HG02938 (cell line): ENCODE results near the gene EAF2.

Source experiments
- ATAC-seq: cut with Tn5 transposase; IDR thresholded peaks from one replicate; pipeline ENCODE4 v1.9.1; 2021; ENCODE audit warnings: mild to moderate bottlenecking, moderate library complexity; ENCODE audit not compliant: unreplicated experiment

The EAF2 gene

GRCh38 chr3:121834671-121835464, at the start of gene EAF2, which contains the start of gene IQCB1:
EAF2 (plus strand) TSS chr3:121835209; CDS start chr3:121835286, 77 bp downstream.
IQCB1 (minus strand) TSS chr3:121835060; CDS start chr3:121828960, 6,100 bp downstream.
- peak; percentile 98 for ATAC-seq

GRCh38 chr3:121786485-121786884, 48.5 kb upstream of the EAF2 start:
- ATAC-seq, result no peak

GRCh38 chr3:121793078-121793477, 41.9 kb upstream of the EAF2 start:
- no peak for ATAC-seq

DNA sequence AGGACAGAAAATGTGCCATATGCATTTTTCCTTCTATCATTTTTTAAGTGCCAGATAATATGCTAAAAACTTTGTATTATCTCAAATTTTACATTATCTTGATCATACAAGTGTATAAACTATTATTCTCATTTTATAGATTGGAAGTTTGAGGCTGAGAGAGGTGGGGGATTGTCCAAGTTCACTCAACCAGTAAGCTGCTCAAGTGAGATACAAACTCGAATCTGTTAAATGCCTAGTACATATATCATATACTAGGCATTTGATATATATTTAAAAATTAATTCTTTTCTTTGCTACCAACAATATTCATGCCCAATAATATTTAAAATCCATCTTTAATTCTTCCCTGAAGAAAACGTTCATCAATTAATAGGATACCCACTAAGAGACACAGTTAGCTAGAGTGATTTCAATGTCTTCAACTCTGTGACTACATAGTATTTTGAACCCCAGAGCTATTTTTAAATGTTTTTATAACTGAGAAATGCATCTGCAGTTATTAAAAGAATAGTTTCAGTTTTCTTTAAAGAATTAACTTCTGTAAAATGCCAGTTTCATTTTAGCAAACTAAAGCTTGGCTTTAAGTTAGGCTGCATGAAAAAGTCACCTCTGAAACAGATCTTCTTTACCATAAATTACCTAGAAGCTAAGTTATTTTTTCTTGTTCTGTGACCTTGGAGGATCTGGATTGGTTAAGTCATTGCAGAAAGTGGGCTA, 40.6 kb upstream of the EAF2 start:
- no peak for ATAC-seq

GRCh38 chr3:121796970-121797369, 38.0 kb upstream of the EAF2 start:
- ATAC-seq, result no peak

DNA sequence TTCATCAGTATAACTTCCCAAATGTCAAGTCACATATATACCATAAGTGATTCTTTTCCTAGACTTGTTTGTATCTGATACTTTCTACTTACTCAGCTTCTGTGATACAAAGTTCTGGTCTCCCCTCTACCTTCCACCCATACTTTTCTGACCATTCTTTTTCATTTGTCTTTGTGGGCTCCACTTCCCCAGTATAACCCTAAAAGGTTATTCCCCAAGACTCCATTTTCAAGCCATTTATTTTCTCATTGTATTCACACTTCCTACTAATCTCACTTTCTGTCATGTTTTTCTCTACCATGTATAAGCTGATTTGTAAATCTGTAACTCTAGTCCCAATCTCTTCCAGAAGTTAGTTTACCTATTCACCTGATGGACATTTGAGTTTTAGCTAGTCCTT, 34.1 kb upstream of the EAF2 start:
- no peak for ATAC-seq

DNA sequence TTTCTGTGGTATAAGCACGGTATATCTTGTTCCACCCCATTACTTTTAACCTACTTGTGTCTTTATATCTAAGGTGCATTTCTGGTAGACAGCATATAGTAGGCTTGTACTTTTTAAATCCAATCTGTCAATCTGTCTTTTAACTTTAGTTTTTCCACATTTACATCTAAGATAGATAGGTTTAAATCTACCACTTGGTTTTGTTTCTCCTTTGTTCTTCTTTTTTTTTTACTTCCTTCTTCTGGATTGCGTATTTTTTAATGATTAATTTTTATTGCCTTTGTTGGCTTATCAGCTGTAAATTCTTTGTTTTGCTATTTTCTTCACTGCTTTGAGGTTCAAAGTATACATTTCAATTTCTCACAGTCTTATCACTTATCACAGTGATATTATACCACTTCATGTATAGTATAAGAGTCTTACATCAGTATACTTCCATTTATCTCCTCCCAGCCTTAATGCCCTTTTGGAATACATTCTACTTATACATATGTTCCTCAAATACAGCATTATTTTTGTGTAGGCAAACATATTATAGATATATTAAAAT, 31.2 kb upstream of the EAF2 start:
- no peak for ATAC-seq

- ATAC-seq, result peak; percentile 99
Observed at GRCh38 chr3:121809249-121809648, 25.8 kb upstream of the EAF2 start.

DNA sequence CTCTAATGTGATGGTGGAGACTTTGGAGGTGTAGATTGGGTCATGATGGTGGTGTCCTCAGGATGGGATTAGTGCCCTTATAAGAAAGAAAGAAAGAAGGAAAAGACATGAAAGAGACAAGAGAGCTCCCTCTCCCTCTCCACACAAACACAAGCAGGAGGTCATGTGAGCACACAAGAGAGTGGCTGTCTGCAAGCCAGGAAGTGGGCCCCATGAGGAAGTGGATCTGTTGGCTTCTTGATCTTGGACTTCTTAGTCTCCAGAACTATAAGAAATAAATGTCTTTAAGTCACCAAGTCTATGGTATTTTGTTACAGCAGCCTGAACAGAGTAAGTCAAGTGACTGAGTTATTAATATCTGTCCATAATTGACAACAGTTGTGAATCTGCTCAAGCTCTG, 17.3 kb upstream of the EAF2 start:
- no peak for ATAC-seq

- no peak for ATAC-seq
Observed at GRCh38 chr3:121818578-121818977, 16.4 kb upstream of the EAF2 start.

DNA sequence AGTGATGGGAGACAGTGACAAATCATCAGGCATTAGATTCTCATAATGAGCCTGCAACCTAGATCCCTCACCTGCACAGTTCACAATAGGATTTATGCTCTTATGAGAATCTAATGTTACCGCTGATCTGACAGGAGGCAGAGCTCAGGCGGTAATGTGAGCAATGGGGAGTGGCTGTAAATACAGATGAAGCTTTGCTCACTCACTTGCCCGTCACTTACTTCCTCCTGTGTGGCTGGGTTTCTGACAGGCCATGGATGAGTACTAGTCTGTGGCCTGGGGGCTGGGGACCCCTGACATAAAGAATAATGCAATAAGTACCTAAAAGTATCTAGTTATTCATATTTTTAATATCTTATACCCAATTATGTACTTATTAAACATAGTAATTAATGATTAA, 15.8 kb upstream of the EAF2 start:
- ATAC-seq, result no peak

DNA sequence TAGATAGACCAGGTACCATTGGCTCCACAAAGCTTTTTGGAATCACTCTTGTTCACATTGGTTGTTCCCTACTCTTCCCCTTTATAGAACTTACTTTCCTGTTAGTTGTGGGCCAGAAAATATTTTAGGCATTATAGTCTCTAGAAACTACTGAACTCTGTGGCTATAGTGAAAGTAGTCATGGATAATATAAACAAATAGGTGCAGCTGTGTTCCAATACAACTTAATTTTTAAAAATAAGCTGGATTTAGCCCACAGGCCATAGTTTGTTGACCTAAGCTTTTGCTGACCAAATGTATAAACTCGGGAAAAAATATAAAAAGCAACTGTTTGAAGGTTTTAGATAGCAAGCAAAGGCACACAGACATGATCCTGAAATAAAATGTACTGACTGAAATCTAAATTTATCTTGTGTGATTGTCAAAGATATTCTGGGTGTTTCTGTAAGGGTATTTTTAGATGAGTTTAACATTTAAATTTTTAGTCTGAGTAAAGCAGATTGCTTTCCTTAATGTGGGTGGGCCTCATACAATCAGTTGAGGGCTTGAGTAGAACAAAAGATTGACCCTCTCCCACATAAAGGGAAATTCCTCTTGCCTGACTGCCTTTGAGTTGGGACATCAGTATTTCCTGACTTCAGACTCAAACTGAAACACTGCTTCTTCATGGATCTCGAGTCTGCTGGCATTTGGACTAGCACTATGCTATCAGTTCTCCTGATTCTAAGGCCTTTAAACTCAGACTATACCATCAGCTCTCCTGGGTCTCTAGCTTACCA, 13.4 kb upstream of the EAF2 start:
- ATAC-seq, result no peak

DNA sequence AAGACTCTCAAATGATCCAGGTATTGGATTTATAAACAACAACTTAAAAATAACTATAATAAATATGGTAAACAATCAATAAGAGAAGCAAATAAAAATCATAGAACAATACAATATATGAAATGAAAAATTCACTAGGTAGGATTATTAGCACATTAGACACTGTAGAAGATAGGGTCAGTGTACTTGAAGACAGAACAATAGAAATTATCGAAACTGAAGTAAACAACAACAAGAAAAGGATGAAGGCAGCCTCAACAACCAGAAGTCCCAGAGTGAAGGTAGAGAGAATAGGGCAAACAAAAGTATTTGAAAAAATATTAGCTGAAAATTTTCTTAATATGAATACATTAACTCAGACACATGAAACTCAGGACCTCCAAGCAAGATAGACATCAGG, 12.0 kb upstream of the EAF2 start:
- no peak for ATAC-seq

GRCh38 chr3:121834157-121834670, 795 bp upstream of the EAF2 start:
- no peak for ATAC-seq

DNA sequence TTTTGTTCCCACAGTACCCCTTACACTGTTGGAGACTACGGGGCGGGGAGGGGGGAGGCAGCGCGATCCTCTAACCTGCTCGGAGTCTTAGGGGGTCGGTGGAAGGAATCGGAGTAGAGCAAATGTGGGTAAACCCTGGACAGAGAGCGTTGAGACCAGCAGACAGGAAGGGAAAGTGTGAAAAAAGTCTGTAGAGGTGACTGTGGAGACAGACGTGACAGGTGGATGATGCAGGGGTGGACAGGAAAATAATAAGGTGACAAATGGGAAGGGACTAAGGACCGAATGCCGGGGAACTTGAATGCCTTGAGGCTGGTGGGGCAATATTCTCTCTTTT, 424 bp downstream of the EAF2 start:
- peak; percentile 9 for ATAC-seq

GRCh38 chr3:121836064-121836463, 1.1 kb downstream of the EAF2 start:
- ATAC-seq, result no peak

DNA sequence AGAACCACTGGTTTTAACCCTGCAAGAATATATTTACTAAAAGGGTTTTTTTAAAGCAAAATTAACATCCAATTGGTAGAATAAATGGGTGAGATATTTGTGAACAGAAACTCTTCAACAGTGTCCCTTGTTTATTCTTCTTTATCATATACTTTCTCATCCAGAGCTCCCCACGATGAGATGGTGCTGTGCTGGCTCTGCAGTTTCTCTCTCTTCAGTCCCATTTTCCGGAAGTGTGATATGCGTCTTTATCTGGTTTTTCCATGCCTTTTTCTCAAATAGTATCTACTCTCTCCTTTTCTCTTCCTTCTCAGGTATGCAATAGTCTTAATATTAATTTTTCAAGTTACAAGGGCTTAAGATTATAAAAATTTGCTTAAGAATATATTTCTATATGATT, 1.5 kb downstream of the EAF2 start:
- ATAC-seq, result no peak

DNA sequence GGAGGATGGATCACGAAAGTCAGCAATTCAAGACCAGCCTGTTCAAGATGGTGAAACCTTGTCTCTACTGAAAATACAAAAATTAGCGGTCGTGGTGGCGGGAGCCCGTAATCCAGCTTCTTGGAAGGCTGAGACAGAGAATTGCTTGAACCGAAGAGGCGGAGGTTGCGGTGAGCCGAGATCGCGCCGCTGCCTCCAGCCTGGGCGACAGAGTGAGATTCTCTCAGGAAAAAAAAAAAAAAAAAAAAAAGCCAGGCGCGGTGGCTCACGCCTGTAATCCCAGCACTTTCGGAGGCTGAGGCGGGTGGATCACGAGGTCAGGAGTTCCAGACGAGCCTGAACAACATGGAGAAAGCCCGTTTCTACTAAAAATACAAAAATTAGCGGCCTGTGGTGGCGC, 5.0 kb downstream of the EAF2 start:
- ATAC-seq, result no peak

GRCh38 chr3:121844892-121845291, 9.9 kb downstream of the EAF2 start:
- ATAC-seq, result no peak

- ATAC-seq, result no peak
Observed at GRCh38 chr3:121852256-121852655, 17.2 kb downstream of the EAF2 start.

- no peak for ATAC-seq
Observed at GRCh38 chr3:121855555-121855954, 20.5 kb downstream of the EAF2 start.
